Measurements from ENCODE around the gene ALX4.

- no peak for TF ChIP-seq FOXM1 (IDR thresholded peaks at IDR 0.05; ENCODE audit: borderline replicate concordance)
- TF ChIP-seq SUZ12 (IDR thresholded peaks at IDR 0.05), result no peak
- TF ChIP-seq TARDBP (IDR thresholded peaks at IDR 0.05), result no peak
- TF ChIP-seq FOXA1 (IDR thresholded peaks at IDR 0.05), result no peak
- TF ChIP-seq ARNT (IDR thresholded peaks at IDR 0.05), result no peak
- TF ChIP-seq HDGF (IDR thresholded peaks at IDR 0.05; ENCODE audit: borderline replicate concordance), result no peak
Observed at GRCh38 chr11:44264761-44265160, 45.2 kb downstream of the ALX4 start.
